Lower leg skin (tissue), 3 donors: Measurements from ENCODE around the gene ABCD1.

ENCODE experiments used
- CTCF ChIP-seq, 3 donors: fragments of 450-650 bp; IDR thresholded peaks; one replicate each; pipeline ENCODE4 v1.5.1; 2016; ENCODE audit warnings: antibody characterized with exemption in 3 of 3, mild to moderate bottlenecking in 3 of 3, moderate library complexity in 2 of 3
- POLR2A ChIP-seq, 2 donors: fragments of 450-650 bp; IDR thresholded peaks; one replicate each; pipeline ENCODE4 v1.6.1; 2016 to 2017; ENCODE audit warnings: antibody characterized with exemption in 2 of 2, mild to moderate bottlenecking in 1 of 2, moderate library complexity in 1 of 2

GRCh38 chrX:153694687-153695270 is 29.9 kb upstream of the ABCD1 start:
- no peak for TF ChIP-seq CTCF (IDR thresholded peaks at IDR 0.05)
- no peak for TF ChIP-seq POLR2A (IDR thresholded peaks at IDR 0.05)
